PC-9 (cell line): Measurements from ENCODE around the gene FGF14.

Experiments
- CTCF ChIP-seq: fragments of 200-600 bp; sonication (generic); conservative IDR thresholded peaks from 2 replicates; pipeline ENCODE4 v1.6.1; 2017; ENCODE audit warnings: mixed run types, antibody characterized with exemption, mild to moderate bottlenecking, moderate library complexity
- EZH2 ChIP-seq: fragments of 200-600 bp; sonication (generic); IDR thresholded peaks from 2 replicates; pipeline ENCODE4 v1.8.0; 2017; ENCODE audit warnings: antibody characterized with exemption, low read depth

DNA sequence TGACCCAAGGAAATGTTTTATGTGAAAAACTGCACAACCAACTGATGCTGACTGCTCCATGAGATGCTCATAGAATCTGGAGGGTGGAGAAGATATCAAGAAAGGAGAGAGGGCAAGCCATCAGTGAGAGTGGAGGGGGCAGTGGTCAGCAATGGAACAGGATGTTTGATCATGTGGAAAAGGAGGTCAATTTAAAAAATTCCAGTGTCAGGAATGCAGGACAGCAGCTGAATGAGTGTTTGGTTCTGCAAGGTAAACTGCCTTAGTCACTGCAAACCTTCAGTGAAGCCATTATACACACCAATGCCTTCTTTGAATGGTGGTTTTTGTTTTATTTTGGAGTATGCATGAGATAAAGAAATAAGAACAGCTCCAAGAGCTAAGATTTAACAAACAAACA is 121.5 kb downstream of the FGF14 start:
- no peak for TF ChIP-seq CTCF
- no peak for TF ChIP-seq EZH2
